Subcutaneous preadipocyte (primary cell): Measurements from ENCODE around the gene NIF3L1. TPM values are rescaled to one million over a fixed set of nuclear protein-coding genes. Genes with fewer than 3 reads are reported as not detected.

Source experiments
- small RNA-seq: library from RNA; depleted of rRNA; stranded (forward); fragments of <200 nt; gene quantifications from one replicate; pipeline ENCODE3, GENCODE V24; 2012
- total RNA-seq: library from RNA; depleted of rRNA; stranded (reverse); fragments of >200 nt; gene quantifications from 2 replicates; pipeline ENCODE4 v1.2.3, GENCODE V29; 2012

The NIF3L1 gene, protein sequence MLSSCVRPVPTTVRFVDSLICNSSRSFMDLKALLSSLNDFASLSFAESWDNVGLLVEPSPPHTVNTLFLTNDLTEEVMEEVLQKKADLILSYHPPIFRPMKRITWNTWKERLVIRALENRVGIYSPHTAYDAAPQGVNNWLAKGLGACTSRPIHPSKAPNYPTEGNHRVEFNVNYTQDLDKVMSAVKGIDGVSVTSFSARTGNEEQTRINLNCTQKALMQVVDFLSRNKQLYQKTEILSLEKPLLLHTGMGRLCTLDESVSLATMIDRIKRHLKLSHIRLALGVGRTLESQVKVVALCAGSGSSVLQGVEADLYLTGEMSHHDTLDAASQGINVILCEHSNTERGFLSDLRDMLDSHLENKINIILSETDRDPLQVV
- total RNA-seq: 27.9 and 37.1 TPM in 2 replicates

GRCh38 chr2:200888704-200889625 is at the start of gene NIF3L1, which contains the start of gene PPIL3:
NIF3L1 (plus strand) TSS chr2:200889371; CDS start chr2:200891944, 2,573 bp downstream.
PPIL3 (minus strand) TSS chr2:200889077; CDS start chr2:200887615, 1,462 bp downstream.

GRCh38 chr2:200864176-200865034 is 24.8 kb upstream of the NIF3L1 start, which contains the start of gene CLK1:
CLK1 (minus strand) TSS chr2:200864658; CDS start chr2:200861862, 2,796 bp downstream.

Small RNA genes lying within 50 kb of the gene (small RNA-seq; reads per million reads assigned to genes)
- gene RF00019: not detected
- gene RNA5SP115: not detected
- gene RNU6-312P: not detected
- gene RNU6-762P: not detected

Other genes starting within 250 kb of the NIF3L1 start
- 746 and 850 TPM in 2 replicates for gene BZW1, start 77.5 kb upstream of the NIF3L1 start, total RNA-seq
- 48.5 and 50.0 TPM in 2 replicates for gene CLK1, start 24.7 kb upstream of the NIF3L1 start, total RNA-seq
- 33.6 and 35.3 TPM in 2 replicates for gene PPIL3, start 294 bp upstream of the NIF3L1 start, total RNA-seq
- gene ORC2, start 74.3 kb downstream of the NIF3L1 start, total RNA-seq: 11.0 and 17.0 TPM in 2 replicates
- 6.2 and 8.2 TPM in 2 replicates for gene HYCC2, start 182.3 kb downstream of the NIF3L1 start, total RNA-seq
- 40.8 and 45.5 TPM in 2 replicates for gene NDUFB3, start 182.6 kb downstream of the NIF3L1 start, total RNA-seq
- gene CFLAR, start 226.8 kb downstream of the NIF3L1 start, total RNA-seq: 61.2 and 76.4 TPM in 2 replicates